Pancreas (tissue), 10 donors: ENCODE results near the gene SART3. TPM values are rescaled to one million over a fixed set of nuclear protein-coding genes. Genes with fewer than 3 reads are reported as not detected.

Experiments used
- ATAC-seq, 4 donors: fragments of 200-7000 bp; cut with Tn5 transposase; one replicate each; pipeline versions ENCODE4 v1.8.0 to v1.9.1; 2020; ENCODE audit warnings: mild to moderate bottlenecking in 4 of 4, moderate library complexity in 4 of 4
- DNase-seq, 6 donors: peaks; one replicate each; pipeline ENCODE4 v3.0.0-alpha.2; 2020
- FAIRE-seq: peaks from 2 replicates; lab custom pipeline; 2012; peaks lifted over from hg19 to GRCh38; lab: Jason Lieb, UNC
- H3K27ac ChIP-seq, 4 donors: fragments of 200-600 bp; sonication (generic); 1 replicate in 3 of 4; 2 replicates in 1 of 4; pipeline versions ENCODE4 v1.5.0 to v1.8.0; 2020
- H3K27me3 ChIP-seq, 4 donors: fragments of 200-600 bp; one replicate each; pipeline ENCODE4 v1.8.0; 2021
- H3K36me3 ChIP-seq, 3 donors: fragments of 200-600 bp; sonication (generic) in 1 of 3; one replicate each; pipeline versions ENCODE4 v1.5.0 to v1.8.0; 2020 to 2021
- H3K4me1 ChIP-seq, 3 donors: fragments of 200-600 bp; one replicate each; pipeline ENCODE4 v1.8.0; 2021
- H3K4me3 ChIP-seq, 4 donors: fragments of 200-600 bp; sonication (generic) in 2 of 4; one replicate each; pipeline versions ENCODE4 v1.5.0 to v1.8.0; 2020 to 2021
- H3K9me3 ChIP-seq, 4 donors: fragments of 200-600 bp; one replicate each; pipeline ENCODE4 v1.8.0; 2021
- CTCF ChIP-seq, 4 donors: fragments of 200-600 bp; sonication (generic) in 3 of 4; IDR thresholded peaks; one replicate each; pipeline versions ENCODE4 v1.5.0 to v1.8.0; 2021; ENCODE audit warnings: antibody characterized with exemption in 4 of 4
- WGBS, 2 donors: extraction: QIAGEN DNeasy Blood & Tissue Kit; methylation state at CpG; one replicate each; pipeline ENCODE4 v1.1.7; 2013; 5-methylcytosine and 5-hydroxymethylcytosine counted together
- intact Hi-C, 3 donors: fragments of 100-400 bp; cut with DNase I; formaldehyde crosslinking; loops; one replicate each; pipeline versions ENCODE4 v1.11.1 to v1.14.2; 2022
- polyA plus RNA-seq, 2 donors: library from polyadenylated mRNA; stranded (reverse); fragments of 200-250 nt; gene quantifications; one replicate each; pipeline ENCODE4 v1.2.3, GENCODE V29; 2013
- total RNA-seq, 6 donors: library from RNA; stranded (reverse); fragmentation: NEBNext Ultra II Directional in 4 of 6; extraction: Animal tissue kit (Norgen Biotek cat#: 25700) in 4 of 6; gene quantifications; one replicate each; pipeline versions ENCODE4 v1.2.1 to v1.2.4, GENCODE V29; 2021 to 2023
- donor health status: healthy with polysubstance abuse.
- donor health status: DM: no; HTN: no; CAD: no; lungs with moderate emphysema.
- donor health status: DM: no; HTN: no; CAD: no.
- donor health status: control.
- donor health status: control.
- donor health status: Bipolar disorder and iron deficiency.
- donor health status: DM: yes; HTN: yes; CAD: no.
- donor health status: DM: no; HTN: no; CAD: no.
- donor health status: DM: no; HTN: no; CAD: no.
- donor health status: DM: yes; HTN: yes; CAD: no.

The SART3 gene
- total and polyA plus RNA-seq, 8 donors = 13.9 to 23.4 (median 16.7) TPM

GRCh38 chr12:108596854-108597558 lies 36.0 kb upstream of the SART3 start:
- Histone ChIP-seq H3K4me3 (no peak overlapping the region), H3K9me3 (no peaks in the 10 kb centered on the region), H3K27ac (no peak overlapping the region), H3K4me1 (no peaks in the 10 kb centered on the region), H3K36me3 (no peaks in the 10 kb centered on the region), H3K27me3 (no peaks in the 10 kb centered on the region)
- FAIRE-seq = no peak
- no peak for TF ChIP-seq CTCF (IDR thresholded peaks at IDR 0.05)
- no peak for DNase-seq
- WGBS, 2 donors = 38 to 42% methylated on average over 10 of the region's 10 CpGs
- intact Hi-C loops = no loop called here
- ATAC-seq = no peak

DNA sequence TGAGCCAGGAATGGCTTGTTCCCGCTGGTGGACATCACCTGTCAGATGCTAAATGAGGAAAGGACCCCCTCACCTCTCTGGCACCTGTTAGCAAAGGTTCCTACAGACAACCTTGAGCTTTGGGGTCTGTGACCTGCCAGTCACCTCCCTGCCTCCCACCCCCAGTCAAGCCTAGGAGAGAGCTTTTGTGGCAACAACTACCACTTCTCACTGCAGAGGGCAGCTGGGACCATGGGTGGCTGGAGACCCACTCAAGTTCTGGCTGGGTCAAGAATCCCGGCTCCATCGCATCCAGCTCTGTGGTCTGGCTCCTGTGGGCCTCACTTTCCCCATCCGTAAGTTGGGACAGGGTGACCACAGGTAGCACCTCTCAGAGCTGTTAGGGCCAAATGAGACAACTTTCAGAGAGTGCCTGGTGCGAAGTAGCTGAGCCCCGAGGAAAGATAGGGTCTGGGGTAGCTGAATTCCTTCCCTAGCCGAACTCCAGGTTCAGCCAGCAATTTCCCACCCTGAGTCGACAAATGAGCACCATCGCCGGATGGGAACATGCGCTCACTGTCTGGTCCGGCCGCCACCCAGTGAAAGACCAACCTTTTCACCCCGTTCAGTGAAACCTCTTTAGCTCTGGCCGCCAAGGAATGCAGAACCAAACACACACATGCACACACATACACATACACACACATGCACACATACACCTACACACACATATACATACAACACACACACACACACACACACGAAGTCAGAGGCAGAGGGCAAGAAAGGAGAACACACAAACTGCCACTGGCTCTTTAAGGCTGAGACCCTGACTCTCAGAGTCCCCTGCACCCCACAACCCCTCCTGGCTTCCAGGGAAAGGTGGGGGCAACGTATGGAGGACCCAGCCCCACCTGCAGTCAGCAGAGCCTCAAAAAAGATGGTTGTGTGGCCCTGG lies 35.0 kb upstream of the SART3 start:
- DNase-seq = no peak
- intact Hi-C loops = no loop called here
- no peak for ATAC-seq
- Histone ChIP-seq H3K36me3 (no peaks in the 10 kb centered on the region), H3K4me3 (no peak overlapping the region), H3K9me3 (no peaks in the 10 kb centered on the region), H3K27me3 (no peaks in the 10 kb centered on the region), H3K27ac (no peak overlapping the region), H3K4me1 (no peaks in the 10 kb centered on the region)
- no peak for FAIRE-seq
- 70 to 77% methylated on average over 17 of the region's 17 CpGs for WGBS, 2 donors
- no peak for TF ChIP-seq CTCF (IDR thresholded peaks at IDR 0.05)

- no peak for FAIRE-seq
- intact Hi-C loops = no loop called here
- 81 to 98% methylated on average over 7 of the region's 7 CpGs for WGBS, 2 donors
Observed at GRCh38 chr12:108594960-108595710, 34.2 kb upstream of the SART3 start.

DNA sequence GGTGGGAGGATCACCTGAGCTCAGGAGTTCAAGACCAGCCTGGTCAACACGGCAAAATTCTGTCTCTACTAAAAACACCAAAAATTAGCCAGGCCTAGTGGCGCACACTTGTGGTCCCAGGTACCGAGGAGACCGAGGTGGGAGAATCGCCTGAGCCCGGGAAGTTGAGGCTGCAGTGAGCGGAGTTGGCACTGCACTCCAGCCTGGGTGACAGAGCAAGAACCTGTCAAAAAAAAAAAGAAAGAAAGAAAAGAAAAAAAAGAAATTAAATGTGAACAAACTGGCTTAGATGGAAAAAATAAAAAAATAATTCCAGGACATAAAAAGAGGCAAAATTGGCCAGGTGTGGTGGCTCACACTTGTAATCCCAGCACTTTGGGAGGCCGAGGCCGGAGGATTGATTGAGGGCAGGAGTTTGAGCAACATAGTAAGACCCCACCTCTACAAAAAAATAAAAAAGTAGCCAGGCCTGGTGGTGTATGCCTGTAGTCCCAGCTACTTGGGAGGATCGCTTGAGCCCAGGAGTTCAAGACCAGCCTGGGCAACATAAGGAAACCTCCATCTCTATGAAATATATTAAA lies 33.4 kb upstream of the SART3 start:
- Histone ChIP-seq H3K27me3 (no peaks in the 10 kb centered on the region), H3K4me1 (no peaks in the 10 kb centered on the region), H3K36me3 (no peaks in the 10 kb centered on the region), H3K9me3 (no peaks in the 10 kb centered on the region), H3K27ac (no peak overlapping the region), H3K4me3 (no peak overlapping the region)
- DNase-seq (no peak), FAIRE-seq (no peak), ATAC-seq (no peak)
- intact Hi-C loops = no loop called here
- no peak for TF ChIP-seq CTCF (IDR thresholded peaks at IDR 0.05)
- WGBS, 2 donors = 93 to 95% methylated on average over 10 of the region's 10 CpGs

More at GRCh38 chr12:108594960-108595710, 34.2 kb upstream of the SART3 start:
- Histone ChIP-seq H3K4me1 (no peaks in the 10 kb centered on the region), H3K4me3 (no peak overlapping the region), H3K27ac (no peak overlapping the region), H3K27me3 (no peaks in the 10 kb centered on the region), H3K9me3 (no peaks in the 10 kb centered on the region), H3K36me3 (no peaks in the 10 kb centered on the region)
- DNase-seq (no peak), ATAC-seq (no peak)
- no peak for TF ChIP-seq CTCF (IDR thresholded peaks at IDR 0.05)
